Astrocyte (in vitro differentiated cells and primary cell): ENCODE measurements around the gene NR6A1. TPM values are rescaled to one million over a fixed set of nuclear protein-coding genes. Genes with fewer than 3 reads are reported as not detected.
A peak's percentile ranks its signal among the peaks of the same experiment; 100 is the strongest.

ENCODE experiments used
- DNase-seq: peaks from one replicate; pipeline ENCODE4 v3.0.0-alpha.2; 2010; ENCODE audit warnings: low read depth
- FAIRE-seq: peaks from 2 replicates; lab custom pipeline; 2011; peaks lifted over from hg19 to GRCh38; lab: Jason Lieb, UNC
- H2AFZ ChIP-seq: 2 replicates; pipeline ENCODE4 v1.6.0; 2012; ENCODE audit warnings: low read depth, low read length, inconsistent platforms
- H3K27ac ChIP-seq: 2 replicates; pipeline ENCODE4 v1.5.1; 2011; ENCODE audit warnings: low read depth, low read length, inconsistent platforms
- H3K27me3 ChIP-seq: 2 replicates; pipeline ENCODE4 v1.6.0; 2011; ENCODE audit warnings: low read length, inconsistent platforms; ENCODE audit not compliant: insufficient read depth
- H3K36me3 ChIP-seq: 2 replicates; pipeline ENCODE4 v1.5.1; 2011; ENCODE audit warnings: low read length, inconsistent platforms; ENCODE audit not compliant: insufficient read depth
- H3K4me1 ChIP-seq: 2 replicates; pipeline ENCODE4 v1.5.1; 2011; ENCODE audit warnings: low read length, inconsistent platforms; ENCODE audit not compliant: insufficient read depth
- H3K4me2 ChIP-seq: 2 replicates; pipeline ENCODE4 v1.6.0; 2012; ENCODE audit warnings: low read length, inconsistent platforms
- H3K4me3 ChIP-seq: 2 replicates; pipeline ENCODE4 v1.5.1; 2011; ENCODE audit warnings: low read depth, mild to moderate bottlenecking, low read length, inconsistent platforms; ENCODE audit not compliant: insufficient read depth
- H3K79me2 ChIP-seq: 2 replicates; pipeline ENCODE4 v1.6.0; 2012; ENCODE audit warnings: mild to moderate bottlenecking, low read length, inconsistent platforms; ENCODE audit not compliant: insufficient read depth
- H3K9ac ChIP-seq: 2 replicates; pipeline ENCODE4 v1.6.0; 2012; ENCODE audit warnings: mild to moderate bottlenecking, low read length, inconsistent platforms
- H3K9me3 ChIP-seq: 2 replicates; pipeline ENCODE4 v1.5.1; 2012; ENCODE audit warnings: low read depth, mild to moderate bottlenecking, low read length, inconsistent platforms; ENCODE audit not compliant: insufficient read depth
- H4K20me1 ChIP-seq: 2 replicates; pipeline ENCODE4 v1.6.0; 2012; ENCODE audit warnings: low read length, inconsistent platforms; ENCODE audit not compliant: insufficient read depth
- H3K27ac Mint-ChIP-seq: one replicate; pipeline ENCODE4 v1.8.0; 2021; ENCODE audit warnings: mild to moderate bottlenecking, mixed read lengths; ENCODE audit not compliant: unreplicated experiment
- H3K27me3 Mint-ChIP-seq: one replicate; pipeline ENCODE4 v1.8.0; 2021; ENCODE audit warnings: low read depth, mixed read lengths; ENCODE audit not compliant: unreplicated experiment
- H3K36me3 Mint-ChIP-seq: one replicate; pipeline ENCODE4 v1.8.0; 2021; ENCODE audit warnings: low read depth, mixed read lengths; ENCODE audit not compliant: unreplicated experiment
- H3K4me1 Mint-ChIP-seq: one replicate; pipeline ENCODE4 v1.8.0; 2021; ENCODE audit warnings: low read depth, mixed read lengths; ENCODE audit not compliant: unreplicated experiment
- H3K4me3 Mint-ChIP-seq: one replicate; pipeline ENCODE4 v1.8.0; 2021; ENCODE audit warnings: mild to moderate bottlenecking, moderate library complexity, mixed read lengths; ENCODE audit not compliant: unreplicated experiment
- H3K9me3 Mint-ChIP-seq: one replicate; pipeline ENCODE4 v1.8.0; 2021; ENCODE audit warnings: mild to moderate bottlenecking, mixed read lengths; ENCODE audit not compliant: unreplicated experiment
- CTCF ChIP-seq: IDR thresholded peaks from 2 replicates; pipeline ENCODE4 v1.5.1; 2011; ENCODE audit warnings: low read depth, mild to moderate bottlenecking, inconsistent platforms, low read length, moderate library complexity; ENCODE audit not compliant: insufficient read depth
- EZH2 ChIP-seq: IDR thresholded peaks from 2 replicates; pipeline ENCODE4 v1.6.1; 2012; ENCODE audit warnings: mild to moderate bottlenecking, low read length, inconsistent platforms; ENCODE audit not compliant: insufficient read depth
- total RNA-seq: library from RNA; stranded (reverse); gene quantifications from 2 replicates; pipeline ENCODE4 v1.2.1, GENCODE V29; 2021

NR6A1 gene
- total RNA-seq, 1 donor from 2014 or later: 20.8 TPM

GRCh38 chr9:124477648-124478285, 293.3 kb downstream of the NR6A1 start:
- H3K36me3 ChIP-seq: no peaks in the 10 kb centered on the region
- Mint-ChIP-seq H3K4me1 (no peaks in the 10 kb centered on the region), H3K27ac (no peak overlapping the region), H3K4me3 (no peak overlapping the region), H3K27me3 (peaks cover 49% of the 10 kb centered on the region), H3K36me3 (no peaks in the 10 kb centered on the region), H3K9me3 (peaks cover 4% of the 10 kb centered on the region)
- no peak for DNase-seq
- no peaks in the 10 kb centered on the region for H3K9me3 ChIP-seq
- no peak overlapping the region for H3K9ac ChIP-seq
- TF ChIP-seq EZH2 (no peak), CTCF (no peak)
- no peaks in the 10 kb centered on the region for H4K20me1 ChIP-seq
- H3K4me1 ChIP-seq: peaks cover 4% of the 10 kb centered on the region
- H3K27me3 ChIP-seq: peaks cover 27% of the 10 kb centered on the region
- no peak overlapping the region for H3K4me3 ChIP-seq
- no peak overlapping the region for H2AFZ ChIP-seq
- H3K27ac ChIP-seq: no peak overlapping the region
- H3K4me2 ChIP-seq: peak overlapping the region; percentile 77
- FAIRE-seq: no peak
- H3K79me2 ChIP-seq: no peaks in the 10 kb centered on the region

GRCh38 chr9:124477211-124477647, 293.9 kb downstream of the NR6A1 start:
- no peak overlapping the region for H3K4me3 Mint-ChIP-seq
- no peak overlapping the region for H3K27ac Mint-ChIP-seq
- peaks cover 6% of the 10 kb centered on the region for H3K9me3 Mint-ChIP-seq

GRCh38 chr9:124475868-124476690, 295.0 kb downstream of the NR6A1 start:
- no peaks in the 10 kb centered on the region for H3K36me3 Mint-ChIP-seq
- no peaks in the 10 kb centered on the region for H4K20me1 ChIP-seq
- H3K4me3 ChIP-seq: no peak overlapping the region
- no peaks in the 10 kb centered on the region for H3K79me2 ChIP-seq
- H3K27ac ChIP-seq: no peak overlapping the region
- H3K27ac Mint-ChIP-seq: no peak overlapping the region
- H3K4me2 ChIP-seq: no peak overlapping the region
- no peak overlapping the region for H2AFZ ChIP-seq
- H3K4me1 Mint-ChIP-seq: no peaks in the 10 kb centered on the region
- TF ChIP-seq EZH2 (no peak), CTCF (no peak)
- H3K27me3 ChIP-seq: peaks cover 22% of the 10 kb centered on the region
- DNase-seq (no peak), FAIRE-seq (no peak)
- no peak overlapping the region for H3K9ac ChIP-seq
- H3K4me1 ChIP-seq: peaks cover 4% of the 10 kb centered on the region
- no peaks in the 10 kb centered on the region for H3K9me3 ChIP-seq
- H3K9me3 Mint-ChIP-seq: peaks cover 6% of the 10 kb centered on the region
- no peak overlapping the region for H3K4me3 Mint-ChIP-seq
- no peaks in the 10 kb centered on the region for H3K36me3 ChIP-seq
- H3K27me3 Mint-ChIP-seq: peaks cover 52% of the 10 kb centered on the region

More at GRCh38 chr9:124477211-124477647, 293.9 kb downstream of the NR6A1 start:
- no peaks in the 10 kb centered on the region for H3K79me2 ChIP-seq
- no peaks in the 10 kb centered on the region for H3K9me3 ChIP-seq
- H3K4me1 Mint-ChIP-seq: no peaks in the 10 kb centered on the region
- peaks cover 27% of the 10 kb centered on the region for H3K27me3 ChIP-seq
- no peaks in the 10 kb centered on the region for H3K36me3 ChIP-seq
- DNase-seq (no peak), FAIRE-seq (no peak)
- no peak overlapping the region for H3K4me3 ChIP-seq
- no peak overlapping the region for H2AFZ ChIP-seq
- H3K4me2 ChIP-seq: peak overlapping the region; percentile 77
- H3K27ac ChIP-seq: no peak overlapping the region
- no peak for TF ChIP-seq EZH2
- H3K9ac ChIP-seq: no peak overlapping the region
- peaks cover 54% of the 10 kb centered on the region for H3K27me3 Mint-ChIP-seq
- H3K4me1 ChIP-seq: peaks cover 4% of the 10 kb centered on the region
- no peaks in the 10 kb centered on the region for H3K36me3 Mint-ChIP-seq
- no peaks in the 10 kb centered on the region for H4K20me1 ChIP-seq
